T-helper 2 cell (primary cell): Measurements from ENCODE around the gene DPP4.

ENCODE experiments used
- DNase-seq, 5 experiments: peaks; one replicate each; pipeline versions ENCODE4 v3.0.0 to v3.0.0-alpha.2; 2012 to 2022
- total RNA-seq, 2 donors: gene quantifications; one replicate each; lab custom pipeline; 2026; lab: John Stamatoyannopoulos, UW

Gene DPP4
- 39.0 to 65.8 reads per million in 2 donors for total RNA-seq

DNA sequence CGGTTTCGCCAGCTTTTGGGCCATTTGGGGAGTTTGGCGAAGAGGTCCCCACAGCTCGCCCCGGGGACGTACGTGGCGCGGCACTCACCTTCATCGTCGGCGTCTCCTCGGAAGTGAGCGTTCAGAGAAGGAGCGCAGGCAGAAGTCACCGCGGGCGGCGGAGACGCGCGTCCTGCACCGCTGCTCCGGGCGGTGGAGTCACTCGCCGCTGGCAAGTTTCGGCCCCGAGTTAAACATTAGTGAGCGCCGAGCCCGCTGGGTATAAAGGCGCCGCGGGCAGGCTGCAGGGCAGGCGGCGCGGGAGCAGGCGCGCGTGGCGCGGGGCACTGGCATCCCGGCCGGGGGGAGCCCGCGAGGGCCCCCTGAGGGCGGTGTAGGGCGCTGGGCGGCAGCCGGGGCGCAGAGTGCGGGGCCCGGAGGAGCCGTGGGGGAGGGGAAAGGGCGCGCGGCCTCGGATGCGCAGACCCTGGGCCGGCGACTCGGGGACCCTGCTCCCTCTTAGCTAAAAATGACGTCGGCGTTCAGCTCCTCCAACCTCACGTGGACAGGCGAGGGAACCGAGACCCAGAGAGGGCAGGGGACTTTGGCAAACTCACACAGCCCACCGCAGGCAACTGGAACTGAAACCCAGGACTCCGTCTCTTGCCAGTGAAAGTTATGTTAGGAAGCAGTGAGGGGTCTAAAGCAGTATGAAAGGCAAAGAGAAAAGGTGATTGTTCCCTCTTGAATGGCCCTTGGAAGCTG is at the start of gene DPP4:
DPP4 (minus strand) TSS at position 328 of the 744 bp plus-strand sequence; CDS start at position 94, 234 bp downstream.
- peak; percentile 19 to 77 (median 29) for DNase-seq

DNA sequence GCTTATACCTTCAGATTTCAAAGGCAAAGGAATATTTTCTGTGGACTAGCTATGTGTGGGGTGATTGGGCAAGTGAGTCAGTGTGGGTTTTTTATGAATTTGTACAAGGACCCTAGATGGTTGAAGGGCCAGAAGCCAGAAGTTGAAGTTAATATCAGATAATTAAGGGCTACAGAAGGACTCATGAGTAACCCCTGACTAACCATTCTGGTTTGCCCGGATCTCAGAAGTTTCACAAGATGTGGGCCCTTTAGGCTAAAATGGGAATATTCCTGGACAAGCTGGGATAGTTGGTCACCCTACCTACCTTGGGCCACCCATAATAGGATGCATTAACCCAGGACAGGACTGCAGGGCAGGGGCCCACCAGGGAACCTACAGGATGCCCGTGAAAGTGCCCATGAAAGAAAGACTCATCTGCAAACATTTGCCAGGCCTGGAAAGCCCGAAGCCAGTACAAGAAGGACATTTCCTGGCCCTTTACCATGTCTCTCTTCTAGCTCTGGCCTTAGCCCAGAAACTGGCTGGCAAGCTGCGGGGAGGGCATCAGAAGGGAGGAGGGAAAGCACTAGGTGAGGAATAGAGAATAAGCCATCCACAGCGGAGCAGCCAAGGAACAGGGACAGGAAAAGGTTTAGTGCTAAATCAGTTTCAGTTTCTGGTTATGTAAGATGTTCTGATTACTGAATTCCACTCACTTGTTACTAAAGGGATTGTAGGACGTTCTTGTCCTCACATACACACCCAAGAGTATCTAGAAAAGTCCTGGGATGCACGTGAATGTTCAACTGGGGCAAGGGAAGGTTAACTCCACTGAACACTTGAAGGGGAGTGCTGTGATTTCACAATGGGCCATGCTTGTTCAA is 44.4 kb upstream of the DPP4 start:
- DNase-seq: no peak

DNA sequence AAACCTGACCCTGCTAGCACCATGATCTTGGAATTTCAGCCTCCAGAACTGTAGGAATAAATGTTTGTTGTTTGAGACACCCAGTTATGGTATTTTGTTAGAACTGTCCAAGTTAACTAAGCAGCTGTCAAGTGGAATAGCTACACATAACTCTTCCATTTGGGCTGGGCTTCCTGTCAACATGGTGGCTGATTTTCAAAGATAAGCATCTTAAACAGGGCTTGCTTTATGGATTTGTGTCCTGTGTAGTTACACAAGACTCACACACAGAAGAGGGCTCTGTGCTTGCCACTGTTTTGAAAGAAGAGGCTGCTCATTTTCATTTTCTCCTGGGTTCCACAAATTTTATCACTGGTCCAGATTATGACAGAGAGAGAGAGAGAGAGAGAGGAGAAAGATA is 42.3 kb upstream of the DPP4 start:
- DNase-seq: no peak

GRCh38 chr2:162115076-162115475 is 41.1 kb upstream of the DPP4 start:
- no peak for DNase-seq

DNA sequence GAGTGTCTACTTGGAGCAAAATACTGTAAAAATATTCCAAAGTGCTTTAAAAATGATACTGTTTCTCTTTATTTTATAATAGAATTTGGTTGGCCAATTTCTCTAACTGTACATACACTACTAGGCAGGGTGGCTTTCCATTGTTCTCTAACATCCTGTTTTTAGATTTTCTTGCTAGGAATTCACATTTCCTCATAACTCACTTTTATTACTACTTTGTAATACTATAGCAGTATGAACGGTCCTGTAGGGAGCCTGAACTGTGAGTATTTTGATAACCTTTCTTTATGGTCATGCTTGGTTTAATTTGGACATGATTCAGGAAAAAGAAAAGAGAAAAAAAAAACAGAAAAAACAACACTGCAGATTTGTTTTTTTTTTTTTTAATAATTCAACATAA is 40.3 kb upstream of the DPP4 start:
- no peak for DNase-seq

GRCh38 chr2:162113776-162114168 is 39.8 kb upstream of the DPP4 start:
- DNase-seq: peak in 1 of 5 experiments; percentile 22

- no peak for DNase-seq
These were observed 39.2 kb upstream of the DPP4 start for GRCh38 chr2:162113088-162113775.

DNA sequence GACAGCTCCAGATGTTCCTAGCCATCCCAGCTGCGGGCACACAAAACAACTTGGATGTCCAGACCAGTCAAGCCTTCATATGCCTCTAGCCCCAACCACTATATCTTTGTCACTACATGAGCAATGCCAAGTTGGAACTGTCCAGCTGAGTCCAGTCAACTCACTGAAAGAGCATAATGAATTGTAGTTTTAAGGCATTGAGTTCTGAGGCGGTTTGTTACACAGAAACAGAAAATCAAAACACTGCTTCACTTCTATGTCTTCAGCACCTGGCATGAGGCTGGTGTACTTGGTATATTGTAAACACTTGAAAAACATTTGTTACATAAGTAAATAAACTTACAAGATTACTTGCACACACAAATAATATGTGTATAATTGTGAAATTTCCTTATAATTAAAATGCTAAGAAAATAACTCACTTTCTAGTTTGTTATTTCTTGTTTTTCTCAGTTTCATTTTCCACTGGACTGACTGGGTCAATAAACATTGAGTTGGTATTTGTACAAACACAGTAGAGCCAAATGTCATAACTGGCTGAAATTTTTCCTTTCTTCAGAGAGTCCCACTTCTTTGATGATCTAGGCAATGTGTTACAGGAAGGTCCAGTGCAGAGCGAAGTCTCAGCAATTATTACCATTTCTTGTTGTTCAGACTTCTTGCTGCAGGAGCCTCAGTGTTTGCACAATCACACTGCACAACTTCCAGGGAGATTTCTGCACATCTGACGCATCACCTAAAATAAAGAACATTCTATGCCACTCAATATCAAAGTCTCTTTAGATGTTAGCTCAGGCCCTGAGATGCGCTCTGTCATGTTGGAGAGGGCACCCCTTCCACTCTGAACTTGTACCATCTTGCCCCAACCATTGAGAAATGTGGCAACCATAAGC is 38.2 kb upstream of the DPP4 start:
- no peak for DNase-seq

- DNase-seq: no peak
These were observed 33.4 kb upstream of the DPP4 start for GRCh38 chr2:162107361-162107901.

- DNase-seq: no peak
These were observed 32.7 kb upstream of the DPP4 start for GRCh38 chr2:162106746-162107145.

DNA sequence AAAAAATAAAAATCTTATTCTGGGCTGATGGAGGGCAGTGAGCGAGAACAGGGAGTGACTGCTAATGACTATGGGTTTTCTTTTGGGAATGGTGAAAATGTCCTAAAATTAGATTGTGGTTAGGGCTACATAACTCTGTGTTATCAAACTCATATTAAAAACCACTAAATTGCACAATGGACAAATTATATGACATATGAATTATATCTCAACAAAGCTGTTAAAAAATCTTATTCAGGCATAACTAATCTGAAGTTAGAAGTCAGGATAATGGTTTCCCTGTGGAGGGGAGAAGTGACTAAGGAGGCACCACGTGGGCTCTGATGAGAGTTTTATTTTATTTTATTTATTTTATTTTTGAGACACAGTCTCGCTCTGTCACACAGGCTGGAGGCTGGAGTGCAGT is 32.1 kb upstream of the DPP4 start:
- no peak for DNase-seq

GRCh38 chr2:162103443-162104009 is 29.5 kb upstream of the DPP4 start:
- no peak for DNase-seq

DNA sequence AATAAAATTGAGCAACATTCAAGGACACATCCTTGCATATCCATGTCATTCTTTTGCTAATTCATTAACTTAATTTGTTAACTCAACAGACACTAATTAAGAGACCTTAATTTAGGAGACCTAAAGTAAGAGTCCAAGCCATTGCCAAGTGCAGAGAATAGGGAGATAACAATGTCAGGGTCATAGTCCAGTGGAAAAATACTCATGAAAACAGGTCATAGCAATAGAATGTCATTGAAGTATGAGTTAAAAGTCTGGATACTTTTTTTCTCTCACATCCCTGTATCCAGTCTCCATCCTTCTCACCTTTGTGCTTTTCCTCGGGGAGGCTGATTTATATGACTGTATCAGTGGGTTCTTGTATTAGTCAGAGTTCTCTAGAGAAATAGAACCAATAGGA is 26.6 kb upstream of the DPP4 start:
- DNase-seq: no peak

DNA sequence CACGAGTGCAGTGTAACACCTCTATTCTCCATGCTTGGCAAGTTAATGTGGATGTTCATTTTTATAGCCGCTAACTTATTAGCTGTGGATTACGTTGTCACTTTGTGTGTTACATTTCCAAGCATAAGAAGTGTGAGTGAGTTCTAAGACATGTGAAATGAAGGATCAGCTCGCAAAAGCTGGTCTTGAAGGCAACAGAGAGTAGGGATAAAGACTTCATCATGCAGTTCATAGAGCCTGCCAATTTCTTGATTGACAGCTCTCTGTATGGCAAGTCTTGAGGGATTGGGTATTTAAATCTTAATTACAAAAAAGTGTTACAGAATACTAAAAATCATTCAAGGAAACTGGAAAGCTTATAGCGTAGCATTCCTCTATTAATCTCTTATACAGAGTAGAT is 25.8 kb upstream of the DPP4 start:
- DNase-seq: no peak

DNA sequence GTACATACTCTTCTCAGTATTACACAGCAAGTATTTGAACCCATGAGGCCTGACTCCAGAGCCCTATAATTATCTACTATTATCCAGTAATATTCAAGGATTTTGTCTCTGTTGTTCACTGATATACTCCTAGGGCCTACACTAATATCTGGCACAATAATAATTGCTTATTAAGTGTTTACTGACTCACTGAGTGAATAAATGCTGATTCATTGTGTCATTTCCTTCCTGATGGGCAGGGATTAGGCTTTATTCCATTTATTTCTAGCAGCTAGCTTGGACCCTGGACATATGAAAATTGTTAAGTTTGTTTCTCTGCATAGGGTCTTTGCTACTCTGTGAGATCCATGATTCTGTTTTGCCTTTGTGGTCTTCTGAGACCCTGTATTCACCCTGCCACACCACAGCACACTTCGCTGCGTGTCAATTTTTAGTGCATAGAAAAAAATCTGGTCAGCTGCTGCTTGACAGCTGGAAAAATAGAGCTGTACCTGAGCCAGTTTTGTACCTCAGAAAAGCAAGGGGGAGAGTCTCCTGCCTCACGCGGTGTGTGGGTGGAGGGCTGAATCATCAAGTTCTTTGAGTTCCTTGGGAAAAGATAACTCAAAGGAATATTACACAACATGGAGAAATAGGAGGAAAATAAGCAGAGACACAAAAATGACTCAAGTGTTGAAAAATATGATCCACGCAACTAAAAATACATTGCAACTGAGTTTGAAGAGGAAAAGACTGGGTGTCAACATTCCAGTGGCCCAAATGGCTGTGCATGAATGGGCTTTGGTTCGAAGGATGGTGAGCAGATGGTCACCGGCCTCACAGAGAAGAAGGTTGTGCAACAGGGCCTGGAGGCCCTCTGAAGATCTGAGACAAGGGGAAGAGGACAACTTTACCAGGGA is 18.9 kb upstream of the DPP4 start:
- DNase-seq: no peak

DNA sequence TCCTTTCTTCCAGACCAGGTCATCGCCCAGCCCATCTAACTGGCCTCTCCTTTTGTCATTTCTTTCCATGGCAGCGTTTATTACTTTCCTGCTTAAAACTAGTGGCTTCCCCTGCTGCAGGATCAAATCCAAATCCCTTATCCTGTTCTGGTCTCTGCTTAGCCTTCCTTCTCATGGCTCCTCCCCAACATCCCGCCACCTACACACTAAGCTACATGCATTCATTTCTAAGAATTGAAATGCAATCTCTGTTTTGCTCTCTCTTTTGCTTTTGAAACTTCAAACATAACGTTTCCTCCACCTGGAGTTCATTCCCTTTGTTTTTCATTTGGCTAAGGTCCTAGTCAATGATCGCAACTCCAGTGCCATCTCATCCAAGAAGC is 18.0 kb upstream of the DPP4 start:
- DNase-seq: no peak

DNA sequence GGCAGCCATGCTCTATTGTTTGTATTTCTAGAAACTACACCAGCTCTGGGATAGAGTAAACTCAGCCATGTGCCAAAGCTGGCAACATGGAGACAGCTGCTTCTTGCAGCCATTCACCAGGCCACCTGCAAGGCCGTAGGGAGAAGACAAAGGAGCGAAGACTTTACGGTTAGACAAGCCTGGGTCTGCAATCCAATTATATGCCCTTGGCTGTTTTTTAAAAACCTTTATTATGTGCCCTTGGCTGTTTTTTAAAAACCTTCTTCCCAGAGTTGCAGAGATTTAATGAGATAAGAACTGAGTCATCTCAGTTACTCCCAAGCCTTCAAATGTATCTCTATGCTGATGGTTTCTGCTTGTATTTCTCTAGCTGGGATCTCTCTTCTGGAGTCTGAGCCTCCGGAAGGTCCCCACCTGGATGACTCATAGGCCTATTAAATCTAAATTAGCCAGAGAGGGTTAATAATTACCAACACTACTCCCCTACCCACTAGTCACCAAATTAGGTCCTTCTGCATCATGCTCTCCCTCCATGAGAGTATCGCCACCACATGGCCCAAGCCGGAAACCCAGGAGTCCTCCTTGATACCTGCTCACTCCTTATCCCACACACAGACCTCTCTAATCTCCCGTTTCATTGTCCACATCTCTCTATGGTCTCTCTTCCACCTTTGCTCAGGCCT is 17.5 kb upstream of the DPP4 start:
- peak in 1 of 5 experiments; percentile 7 for DNase-seq

DNA sequence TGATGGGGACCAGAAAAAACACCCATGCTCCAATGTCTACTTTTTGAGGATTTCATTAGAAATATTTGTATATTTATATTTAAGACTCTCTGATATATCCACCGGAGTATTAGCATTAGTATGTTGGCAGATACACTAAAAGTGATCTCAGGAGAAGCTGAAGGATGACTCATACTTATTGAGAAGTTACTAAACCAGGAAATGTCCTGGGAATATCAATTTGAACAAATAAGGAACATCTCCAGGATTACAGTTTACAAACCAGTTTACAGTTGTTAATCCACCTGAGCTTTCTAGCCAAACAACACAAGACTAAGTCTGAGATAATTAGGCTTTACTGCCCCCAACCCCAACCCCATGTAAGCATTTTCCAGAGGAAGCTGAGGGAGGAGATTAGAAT is 16.1 kb upstream of the DPP4 start:
- no peak for DNase-seq

DNA sequence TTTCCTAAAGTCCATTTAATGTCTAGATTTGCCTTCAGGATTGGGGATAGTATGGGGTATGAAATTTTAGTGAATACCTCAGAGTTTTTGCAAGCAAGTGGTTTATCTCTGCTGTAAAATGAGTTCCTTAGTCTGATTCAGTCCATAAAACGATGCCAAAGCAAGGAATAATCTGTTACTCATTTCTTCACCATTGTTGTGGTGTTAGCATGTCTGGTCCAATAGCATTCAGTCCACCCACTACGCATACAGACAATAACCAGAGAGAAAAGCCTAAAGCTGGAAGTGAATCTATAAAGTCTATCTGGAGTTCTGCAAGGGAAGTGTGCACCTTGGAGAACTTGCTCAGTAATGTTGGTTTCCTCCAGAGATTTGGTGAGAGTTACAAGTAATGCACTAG is 12.9 kb upstream of the DPP4 start:
- DNase-seq: no peak
